ENCODE measurements around the gene FAM81B.
A peak's percentile ranks its signal among the peaks of the same experiment; 100 is the strongest.

FAM81B gene

DNA sequence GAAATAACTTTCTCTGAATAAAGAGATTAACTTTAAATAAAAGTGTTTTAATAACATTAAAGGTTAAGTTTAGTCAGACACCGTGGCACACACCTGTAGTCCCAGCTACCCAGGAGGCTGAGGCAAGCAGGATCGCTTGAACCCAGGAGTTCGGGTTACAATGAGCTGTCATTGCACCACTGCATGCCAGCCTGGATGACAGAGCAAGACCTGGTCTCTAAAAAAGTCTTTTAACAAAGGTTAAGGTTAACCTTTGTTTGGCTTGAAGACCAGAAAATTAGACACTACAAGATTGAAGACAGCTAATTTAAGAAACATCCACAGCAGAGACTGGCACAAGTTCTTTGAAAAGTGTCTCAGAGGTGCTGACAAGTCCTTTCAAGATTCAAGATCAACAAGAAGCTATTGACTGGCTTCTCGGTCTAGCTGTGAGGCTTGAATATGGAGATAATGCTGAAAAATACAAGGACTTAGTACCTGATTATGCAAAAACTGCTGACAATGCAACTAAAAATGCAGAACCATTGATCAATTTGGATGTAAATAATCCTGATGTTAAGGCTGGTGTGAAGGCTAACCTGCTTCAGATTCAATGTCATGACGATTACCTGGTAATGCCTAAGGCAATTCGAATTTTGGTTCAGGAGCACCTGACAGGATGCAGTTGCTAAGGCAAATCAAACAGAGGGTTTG lies 48.8 kb downstream of the FAM81B start:
- Histone ChIP-seq H3K36me3 (ENCODE audit: control insufficient read depth, insufficient read depth, low read length) (no peaks in the 10 kb centered on the region), H3K27ac (ENCODE audit: low read depth, low read length) (peak overlapping the region; percentile 89), H3K4me3 (ENCODE audit: low read depth, low read length) (peak overlapping the region; percentile 41)

GRCh38 chr5:95440825-95441224 lies 49.7 kb downstream of the FAM81B start:
- Histone ChIP-seq H3K27ac (ENCODE audit: low read depth, low read length) (peak overlapping the region; percentile 89), H3K4me3 (ENCODE audit: low read depth, low read length) (peak overlapping the region; percentile 2; the same call in 1 of the 2 replicates), H3K9me3 (ENCODE audit: control insufficient read depth, insufficient read depth, low read length) (no peaks in the 10 kb centered on the region), H3K4me1 (ENCODE audit: control insufficient read depth, insufficient read depth, low read length) (peaks cover 40% of the 10 kb centered on the region), H3K9ac (ENCODE audit: low read depth, low read length) (no peak overlapping the region), H3K36me3 (ENCODE audit: control insufficient read depth, insufficient read depth, low read length) (no peaks in the 10 kb centered on the region), H3K27me3 (ENCODE audit: control insufficient read depth, insufficient read depth, low read length) (no peaks in the 10 kb centered on the region)

More for the DNA sequence above, 48.8 kb downstream of the FAM81B start:
- Histone ChIP-seq H3K9me3 (ENCODE audit: control insufficient read depth, insufficient read depth, low read length) (no peaks in the 10 kb centered on the region), H3K27me3 (ENCODE audit: control insufficient read depth, insufficient read depth, low read length) (no peaks in the 10 kb centered on the region), H3K9ac (ENCODE audit: low read depth, low read length) (no peak overlapping the region), H3K4me1 (ENCODE audit: control insufficient read depth, insufficient read depth, low read length) (peaks cover 40% of the 10 kb centered on the region)

DNA sequence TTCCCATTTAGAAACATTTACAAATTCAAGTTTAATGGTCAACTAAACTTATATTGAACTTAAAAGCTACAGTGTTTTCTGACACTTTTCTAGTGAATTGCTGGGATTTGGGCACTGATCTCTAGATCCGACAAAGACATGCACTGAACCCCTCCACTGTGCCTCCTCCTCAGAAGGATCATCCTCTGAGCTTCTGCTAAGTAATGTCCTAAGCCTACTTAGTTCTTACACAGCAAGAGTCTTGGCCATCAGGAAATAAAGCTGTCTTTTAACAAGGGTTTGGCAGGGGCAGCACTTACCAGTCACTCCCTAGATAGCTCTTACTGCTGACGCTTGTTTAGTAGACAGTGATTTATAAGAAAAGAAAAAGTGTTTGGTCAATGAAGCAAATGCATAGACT lies 50.5 kb downstream of the FAM81B start:
- Histone ChIP-seq H3K4me1 (ENCODE audit: control insufficient read depth, insufficient read depth, low read length) (peaks cover 34% of the 10 kb centered on the region), H3K9ac (ENCODE audit: low read depth, low read length) (no peak overlapping the region), H3K4me3 (ENCODE audit: low read depth, low read length) (no peak overlapping the region), H3K27me3 (ENCODE audit: control insufficient read depth, insufficient read depth, low read length) (no peaks in the 10 kb centered on the region), H3K9me3 (ENCODE audit: control insufficient read depth, insufficient read depth, low read length) (no peaks in the 10 kb centered on the region), H3K36me3 (ENCODE audit: control insufficient read depth, insufficient read depth, low read length) (no peaks in the 10 kb centered on the region), H3K27ac (ENCODE audit: low read depth, low read length) (no peak overlapping the region)

DNA sequence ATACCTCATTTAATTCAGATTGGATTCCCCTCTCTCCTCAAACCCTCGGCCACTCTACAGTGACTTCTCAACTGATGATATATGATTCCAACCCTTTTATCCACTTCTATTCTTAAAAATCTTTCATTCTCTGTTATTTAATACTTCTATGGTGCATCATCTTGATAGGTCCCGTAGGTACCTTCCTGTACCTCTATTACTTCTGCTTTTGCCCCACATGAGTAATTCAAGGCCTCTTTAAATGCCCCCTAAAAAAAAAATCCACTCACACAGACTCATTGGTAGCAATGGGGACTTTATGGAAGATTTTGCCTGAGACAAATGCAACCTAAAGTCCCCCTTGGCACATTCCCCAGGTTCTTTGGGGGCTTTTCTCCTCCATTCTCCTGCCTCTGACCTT lies 54.3 kb downstream of the FAM81B start:
- H3K27ac ChIP-seq (ENCODE audit: low read depth, low read length): no peak overlapping the region
- H3K27me3 ChIP-seq (ENCODE audit: control insufficient read depth, insufficient read depth, low read length): no peaks in the 10 kb centered on the region
- no peaks in the 10 kb centered on the region for H3K36me3 ChIP-seq (ENCODE audit: control insufficient read depth, insufficient read depth, low read length)
- peaks cover 23% of the 10 kb centered on the region for H3K4me1 ChIP-seq (ENCODE audit: control insufficient read depth, insufficient read depth, low read length)
- no peak overlapping the region for H3K9ac ChIP-seq (ENCODE audit: low read depth, low read length)
- no peaks in the 10 kb centered on the region for H3K9me3 ChIP-seq (ENCODE audit: control insufficient read depth, insufficient read depth, low read length)
- no peak overlapping the region for H3K4me3 ChIP-seq (ENCODE audit: low read depth, low read length)

DNA sequence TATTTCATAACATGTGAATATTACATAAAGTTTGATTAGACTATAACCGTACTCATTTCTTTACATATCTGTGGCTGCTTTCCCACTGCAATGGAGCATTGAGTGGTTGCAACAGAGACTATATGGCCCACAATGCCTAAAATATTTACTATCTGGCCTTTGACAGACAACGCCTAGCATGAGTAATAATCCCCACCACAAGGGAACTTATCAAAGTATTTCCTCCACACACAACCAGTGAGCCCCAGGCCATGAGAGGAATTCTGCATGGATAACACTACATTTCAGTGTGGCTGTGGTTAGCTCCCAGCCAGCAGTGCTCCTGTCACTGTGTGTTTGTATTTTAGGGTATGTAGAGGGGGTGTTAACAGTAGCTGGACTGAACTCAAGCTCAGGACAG lies 54.8 kb downstream of the FAM81B start:
- H3K9ac ChIP-seq (ENCODE audit: low read depth, low read length): no peak overlapping the region
- peaks cover 17% of the 10 kb centered on the region for H3K4me1 ChIP-seq (ENCODE audit: control insufficient read depth, insufficient read depth, low read length)
- H3K4me3 ChIP-seq (ENCODE audit: low read depth, low read length): no peak overlapping the region
- H3K9me3 ChIP-seq (ENCODE audit: control insufficient read depth, insufficient read depth, low read length): no peaks in the 10 kb centered on the region
- no peaks in the 10 kb centered on the region for H3K36me3 ChIP-seq (ENCODE audit: control insufficient read depth, insufficient read depth, low read length)
- no peak overlapping the region for H3K27ac ChIP-seq (ENCODE audit: low read depth, low read length)
- H3K27me3 ChIP-seq (ENCODE audit: control insufficient read depth, insufficient read depth, low read length): no peaks in the 10 kb centered on the region

GRCh38 chr5:95446560-95447221 lies 55.5 kb downstream of the FAM81B start:
- Histone ChIP-seq H3K4me3 (ENCODE audit: low read depth, low read length) (no peak overlapping the region), H3K9ac (ENCODE audit: low read depth, low read length) (no peak overlapping the region), H3K27me3 (ENCODE audit: control insufficient read depth, insufficient read depth, low read length) (no peaks in the 10 kb centered on the region), H3K4me1 (ENCODE audit: control insufficient read depth, insufficient read depth, low read length) (peaks cover 13% of the 10 kb centered on the region), H3K9me3 (ENCODE audit: control insufficient read depth, insufficient read depth, low read length) (no peaks in the 10 kb centered on the region), H3K27ac (ENCODE audit: low read depth, low read length) (no peak overlapping the region), H3K36me3 (ENCODE audit: control insufficient read depth, insufficient read depth, low read length) (no peaks in the 10 kb centered on the region)

GRCh38 chr5:95447961-95448360 lies 56.8 kb downstream of the FAM81B start:
- no peak overlapping the region for H3K4me3 ChIP-seq (ENCODE audit: low read depth, low read length)
- no peak overlapping the region for H3K9ac ChIP-seq (ENCODE audit: low read depth, low read length)
- no peak overlapping the region for H3K27ac ChIP-seq (ENCODE audit: low read depth, low read length)

DNA sequence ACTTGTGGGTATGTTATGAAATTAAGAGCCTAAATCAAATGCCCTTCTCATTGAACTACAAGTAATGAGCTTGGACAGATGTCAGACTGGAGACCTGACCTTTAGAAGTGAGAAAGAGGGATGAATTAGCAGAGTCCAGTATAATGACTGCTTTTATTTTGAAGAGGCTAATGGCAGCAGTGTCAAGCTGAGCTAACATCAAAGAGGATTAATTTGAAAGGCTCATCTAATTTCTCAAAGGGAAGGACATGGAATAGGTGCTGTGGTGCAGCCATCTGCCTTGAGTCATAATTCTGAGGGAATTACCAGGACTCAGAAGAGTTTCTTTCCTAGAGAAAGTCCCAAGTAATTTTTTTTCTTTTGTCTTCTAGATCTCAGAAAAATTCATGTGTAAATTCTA lies 57.6 kb downstream of the FAM81B start:
- peaks cover 7% of the 10 kb centered on the region; the same call in 1 of the 2 replicates for H3K4me1 ChIP-seq (ENCODE audit: control insufficient read depth, insufficient read depth, low read length)
- H3K36me3 ChIP-seq (ENCODE audit: control insufficient read depth, insufficient read depth, low read length): no peaks in the 10 kb centered on the region
- H3K9ac ChIP-seq (ENCODE audit: low read depth, low read length): no peak overlapping the region
- no peaks in the 10 kb centered on the region for H3K27me3 ChIP-seq (ENCODE audit: control insufficient read depth, insufficient read depth, low read length)
- no peaks in the 10 kb centered on the region for H3K9me3 ChIP-seq (ENCODE audit: control insufficient read depth, insufficient read depth, low read length)
- no peak overlapping the region for H3K27ac ChIP-seq (ENCODE audit: low read depth, low read length)
- no peak overlapping the region for H3K4me3 ChIP-seq (ENCODE audit: low read depth, low read length)

More at GRCh38 chr5:95447961-95448360, 56.8 kb downstream of the FAM81B start:
- Histone ChIP-seq H3K9me3 (ENCODE audit: control insufficient read depth, insufficient read depth, low read length) (no peaks in the 10 kb centered on the region), H3K36me3 (ENCODE audit: control insufficient read depth, insufficient read depth, low read length) (no peaks in the 10 kb centered on the region), H3K27me3 (ENCODE audit: control insufficient read depth, insufficient read depth, low read length) (no peaks in the 10 kb centered on the region), H3K4me1 (ENCODE audit: control insufficient read depth, insufficient read depth, low read length) (peaks cover 7% of the 10 kb centered on the region; the same call in 1 of the 2 replicates)

DNA sequence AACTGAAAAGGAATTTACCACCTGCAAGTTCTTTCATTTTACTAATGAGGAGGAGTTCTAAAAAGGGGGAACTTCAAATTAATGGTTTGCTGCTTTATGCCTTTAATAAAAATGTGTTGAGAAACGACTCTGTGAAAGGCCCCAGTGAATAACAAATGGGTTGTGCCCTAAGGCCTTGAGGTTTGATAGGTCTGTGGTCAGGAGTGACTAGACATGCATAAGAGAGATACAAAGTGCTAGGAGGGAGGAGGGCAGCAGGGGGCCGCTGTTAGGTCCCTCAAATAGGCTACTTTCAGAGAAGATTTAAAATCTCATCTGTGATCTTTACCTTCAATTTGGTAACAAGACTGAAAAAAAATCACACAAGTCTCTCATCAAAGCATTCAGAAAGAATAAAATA lies 58.3 kb downstream of the FAM81B start:
- H3K4me1 ChIP-seq (ENCODE audit: control insufficient read depth, insufficient read depth, low read length): peaks cover 7% of the 10 kb centered on the region; the same call in 1 of the 2 replicates
- no peak overlapping the region for H3K4me3 ChIP-seq (ENCODE audit: low read depth, low read length)
- H3K36me3 ChIP-seq (ENCODE audit: control insufficient read depth, insufficient read depth, low read length): no peaks in the 10 kb centered on the region
- H3K9me3 ChIP-seq (ENCODE audit: control insufficient read depth, insufficient read depth, low read length): no peaks in the 10 kb centered on the region
- H3K9ac ChIP-seq (ENCODE audit: low read depth, low read length): no peak overlapping the region
- H3K27ac ChIP-seq (ENCODE audit: low read depth, low read length): no peak overlapping the region
- no peaks in the 10 kb centered on the region for H3K27me3 ChIP-seq (ENCODE audit: control insufficient read depth, insufficient read depth, low read length)

- H3K27ac ChIP-seq (ENCODE audit: low read depth, low read length): no peak overlapping the region
- no peaks in the 10 kb centered on the region for H3K4me1 ChIP-seq (ENCODE audit: control insufficient read depth, insufficient read depth, low read length)
- H3K27me3 ChIP-seq (ENCODE audit: control insufficient read depth, insufficient read depth, low read length): no peaks in the 10 kb centered on the region
- no peaks in the 10 kb centered on the region for H3K9me3 ChIP-seq (ENCODE audit: control insufficient read depth, insufficient read depth, low read length)
- H3K36me3 ChIP-seq (ENCODE audit: control insufficient read depth, insufficient read depth, low read length): no peaks in the 10 kb centered on the region
- H3K9ac ChIP-seq (ENCODE audit: low read depth, low read length): no peak overlapping the region
- H3K4me3 ChIP-seq (ENCODE audit: low read depth, low read length): no peak overlapping the region
Observed at GRCh38 chr5:95454536-95454935, 63.4 kb downstream of the FAM81B start.

GRCh38 chr5:95460665-95461064 lies 69.5 kb downstream of the FAM81B start:
- H3K27ac ChIP-seq (ENCODE audit: low read depth, low read length): no peak overlapping the region
- H3K36me3 ChIP-seq (ENCODE audit: control insufficient read depth, insufficient read depth, low read length): peaks cover 28% of the 10 kb centered on the region
- H3K9ac ChIP-seq (ENCODE audit: low read depth, low read length): no peak overlapping the region
- no peaks in the 10 kb centered on the region for H3K9me3 ChIP-seq (ENCODE audit: control insufficient read depth, insufficient read depth, low read length)
- no peaks in the 10 kb centered on the region for H3K27me3 ChIP-seq (ENCODE audit: control insufficient read depth, insufficient read depth, low read length)
- H3K4me3 ChIP-seq (ENCODE audit: low read depth, low read length): no peak overlapping the region
- no peaks in the 10 kb centered on the region for H3K4me1 ChIP-seq (ENCODE audit: control insufficient read depth, insufficient read depth, low read length)
